Measurements from ENCODE around the gene SUPT3H. TPM values are rescaled to one million over a fixed set of nuclear protein-coding genes. Genes with fewer than 3 reads are reported as not detected.
A peak's percentile ranks its signal among the peaks of the same experiment; 100 is the strongest.

SUPT3H gene
- total RNA-seq, 1 experiment from 2014 or later: 12.7 TPM

DNA sequence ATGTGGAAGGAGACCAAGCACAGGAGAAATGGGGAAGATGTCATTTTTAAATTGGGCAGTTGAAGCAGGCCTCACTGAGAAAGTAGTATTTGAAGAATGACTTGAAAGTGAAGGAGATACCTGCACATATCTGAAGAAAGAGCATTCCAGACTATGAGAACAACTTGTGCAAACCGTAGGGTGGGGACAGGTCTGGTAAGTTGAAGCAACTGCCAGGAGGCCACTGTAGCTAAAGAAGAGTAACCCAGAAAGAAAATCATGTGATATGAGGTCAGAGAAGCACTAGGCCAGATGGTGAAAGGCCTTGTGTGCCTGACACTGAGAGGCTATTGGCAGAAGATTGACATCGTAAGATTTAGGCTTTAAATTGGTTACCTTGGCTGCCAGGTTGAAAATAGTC lies 4.7 kb upstream of the SUPT3H start:
- H3K27me3 Mint-ChIP-seq (ENCODE audit: insufficient read depth, unreplicated experiment): no peaks in the 10 kb centered on the region
- H3K27ac Mint-ChIP-seq (ENCODE audit: low read depth, unreplicated experiment): no peak overlapping the region
- no peaks in the 10 kb centered on the region for H3K36me3 Mint-ChIP-seq (ENCODE audit: insufficient read depth, unreplicated experiment)
- intact Hi-C loops (cut with micrococcal nuclease): no loop called here
- TF ChIP-seq, protein P1, sequence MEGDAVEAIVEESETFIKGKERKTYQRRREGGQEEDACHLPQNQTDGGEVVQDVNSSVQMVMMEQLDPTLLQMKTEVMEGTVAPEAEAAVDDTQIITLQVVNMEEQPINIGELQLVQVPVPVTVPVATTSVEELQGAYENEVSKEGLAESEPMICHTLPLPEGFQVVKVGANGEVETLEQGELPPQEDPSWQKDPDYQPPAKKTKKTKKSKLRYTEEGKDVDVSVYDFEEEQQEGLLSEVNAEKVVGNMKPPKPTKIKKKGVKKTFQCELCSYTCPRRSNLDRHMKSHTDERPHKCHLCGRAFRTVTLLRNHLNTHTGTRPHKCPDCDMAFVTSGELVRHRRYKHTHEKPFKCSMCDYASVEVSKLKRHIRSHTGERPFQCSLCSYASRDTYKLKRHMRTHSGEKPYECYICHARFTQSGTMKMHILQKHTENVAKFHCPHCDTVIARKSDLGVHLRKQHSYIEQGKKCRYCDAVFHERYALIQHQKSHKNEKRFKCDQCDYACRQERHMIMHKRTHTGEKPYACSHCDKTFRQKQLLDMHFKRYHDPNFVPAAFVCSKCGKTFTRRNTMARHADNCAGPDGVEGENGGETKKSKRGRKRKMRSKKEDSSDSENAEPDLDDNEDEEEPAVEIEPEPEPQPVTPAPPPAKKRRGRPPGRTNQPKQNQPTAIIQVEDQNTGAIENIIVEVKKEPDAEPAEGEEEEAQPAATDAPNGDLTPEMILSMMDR (IDR thresholded peaks at IDR 0.05; ENCODE audit: unreplicated experiment): no peak
- H3K4me1 Mint-ChIP-seq (ENCODE audit: insufficient read depth, unreplicated experiment): peaks cover 13% of the 10 kb centered on the region
- POLR2A ChIA-PET: interaction anchor here (0.6 kb wide), 1 partner anchor 45 kb away, joined by 4 read pairs; no protein-coding TSS in a partner anchor
- no peaks in the 10 kb centered on the region for H3K9me3 Mint-ChIP-seq (ENCODE audit: unreplicated experiment)
- no peak for DNase-seq (ENCODE audit: unreplicated experiment)
- CTCF ChIA-PET: no interaction called here
- no TSS peak for BruUV-seq (replicated peaks)
- no peak overlapping the region for H3K4me3 Mint-ChIP-seq (ENCODE audit: unreplicated experiment)

GRCh38 chr6:45378334-45378926 lies 696 bp upstream of the SUPT3H start:
- peaks cover 24% of the 10 kb centered on the region for H3K4me1 Mint-ChIP-seq (ENCODE audit: insufficient read depth, unreplicated experiment)
- POLR2A ChIA-PET: interaction anchor here (0.5 to 2.2 kb wide), 15 partner anchors 9 to 909 kb away, joined by 3 to 15 read pairs (median 4); no protein-coding TSS in a partner anchor
- intact Hi-C loops (cut with micrococcal nuclease): loop anchor here (5.0 to 10.0 kb wide), 2 partner anchors 304 to 334 kb away; no protein-coding TSS in a partner anchor
- peak overlapping the region; percentile 98 for H3K4me3 Mint-ChIP-seq (ENCODE audit: unreplicated experiment)
- H3K27ac Mint-ChIP-seq (ENCODE audit: low read depth, unreplicated experiment): peak overlapping the region; percentile 98
- TSS peak; percentile 88 for BruUV-seq (replicated peaks)
- TF ChIP-seq, protein P1 (IDR thresholded peaks at IDR 0.05; ENCODE audit: unreplicated experiment): no peak
- no peaks in the 10 kb centered on the region for H3K9me3 Mint-ChIP-seq (ENCODE audit: unreplicated experiment)
- no peaks in the 10 kb centered on the region for H3K36me3 Mint-ChIP-seq (ENCODE audit: insufficient read depth, unreplicated experiment)
- DNase-seq (ENCODE audit: unreplicated experiment): no peak
- H3K27me3 Mint-ChIP-seq (ENCODE audit: insufficient read depth, unreplicated experiment): no peaks in the 10 kb centered on the region
- CTCF ChIA-PET: interaction anchor here (0.6 to 2.2 kb wide), 8 partner anchors 9 to 748 kb away, joined by 3 to 12 read pairs (median 4); no protein-coding TSS in a partner anchor

- peaks cover 19% of the 10 kb centered on the region for H3K4me1 Mint-ChIP-seq (ENCODE audit: insufficient read depth, unreplicated experiment)
- intact Hi-C loops (cut with micrococcal nuclease): loop anchor here (1.0 to 10.0 kb wide), 3 partner anchors 302 to 722 kb away; no protein-coding TSS in a partner anchor
- DNase-seq (ENCODE audit: unreplicated experiment): no peak
- POLR2A ChIA-PET: interaction anchor here (0.6 to 2.2 kb wide), 11 partner anchors 14 to 302 kb away, joined by 3 to 15 read pairs (median 3); no protein-coding TSS in a partner anchor
- H3K27ac Mint-ChIP-seq (ENCODE audit: low read depth, unreplicated experiment): peak overlapping the region; percentile 98
- peak overlapping the region; percentile 98 for H3K4me3 Mint-ChIP-seq (ENCODE audit: unreplicated experiment)
- BruUV-seq (replicated peaks): TSS peak; percentile 64
- no peaks in the 10 kb centered on the region for H3K36me3 Mint-ChIP-seq (ENCODE audit: insufficient read depth, unreplicated experiment)
- CTCF ChIA-PET: interaction anchor here (0.7 to 2.2 kb wide), 7 partner anchors 43 to 1118 kb away, joined by 3 to 12 read pairs (median 3); no protein-coding TSS in a partner anchor
- TF ChIP-seq, protein P1 (IDR thresholded peaks at IDR 0.05; ENCODE audit: unreplicated experiment): no peak
- no peaks in the 10 kb centered on the region for H3K9me3 Mint-ChIP-seq (ENCODE audit: unreplicated experiment)
- H3K27me3 Mint-ChIP-seq (ENCODE audit: insufficient read depth, unreplicated experiment): no peaks in the 10 kb centered on the region
Observed at GRCh38 chr6:45377043-45377553, 636 bp downstream of the SUPT3H start.

- ChIA-PET CTCF (interaction anchor here (1.1 to 2.2 kb wide), 5 partner anchors 76 to 746 kb away, joined by 3 to 12 read pairs (median 4); no protein-coding TSS in a partner anchor), POLR2A (interaction anchor here (0.6 to 2.2 kb wide), 10 partner anchors 14 to 302 kb away, joined by 3 to 15 read pairs (median 3); no protein-coding TSS in a partner anchor)
- peaks cover 17% of the 10 kb centered on the region for H3K4me1 Mint-ChIP-seq (ENCODE audit: insufficient read depth, unreplicated experiment)
- H3K4me3 Mint-ChIP-seq (ENCODE audit: unreplicated experiment): peak overlapping the region; percentile 98
- BruUV-seq (replicated peaks): no TSS peak
- intact Hi-C loops (cut with micrococcal nuclease): loop anchor here (1.0 to 10.0 kb wide), 3 partner anchors 302 to 721 kb away; no protein-coding TSS in a partner anchor
- DNase-seq (ENCODE audit: unreplicated experiment): no peak
- H3K36me3 Mint-ChIP-seq (ENCODE audit: insufficient read depth, unreplicated experiment): no peaks in the 10 kb centered on the region
- TF ChIP-seq, protein P1 (IDR thresholded peaks at IDR 0.05; ENCODE audit: unreplicated experiment): no peak
- H3K9me3 Mint-ChIP-seq (ENCODE audit: unreplicated experiment): no peaks in the 10 kb centered on the region
- H3K27ac Mint-ChIP-seq (ENCODE audit: low read depth, unreplicated experiment): peak overlapping the region; percentile 98
- H3K27me3 Mint-ChIP-seq (ENCODE audit: insufficient read depth, unreplicated experiment): no peaks in the 10 kb centered on the region
Observed at GRCh38 chr6:45376310-45377042, 1.3 kb downstream of the SUPT3H start.

Measured in MCF 10A (cell line).